Activated CD4-positive, alpha-beta T cell treated with anti-CD3 and anti-CD28 coated beads for 36 hours (primary cell): ENCODE measurements around the gene TBC1D1. TPM values are rescaled to one million over a fixed set of nuclear protein-coding genes. Genes with fewer than 3 reads are reported as not detected.
A peak's percentile ranks its signal among the peaks of the same experiment; 100 is the strongest.

Experiments
- ATAC-seq: fragments of 200-7000 bp; cut with Tn5 transposase; one replicate; pipeline ENCODE4 v1.10.0; 2021; ENCODE audit warnings: mild to moderate bottlenecking, moderate library complexity
- CTCF ChIA-PET: fragments of 350-600 bp; sonication (Branson Sonifier 250); formaldehyde crosslinking; loops from one replicate; lab custom pipeline; 2021; ENCODE audit warnings: antibody characterized with exemption; lab: Charles Lee
- POLR2A ChIA-PET: fragments of 350-600 bp; sonication (Branson Sonifier 250); formaldehyde crosslinking; loops from one replicate; lab custom pipeline; 2021; ENCODE audit warnings: antibody characterized with exemption, inconsistent platforms; lab: Charles Lee
- DNase-seq: peaks from one replicate; pipeline ENCODE4 v3.0.0-alpha.2; 2020
- H3K27ac Mint-ChIP-seq: one replicate; pipeline ENCODE4 v1.8.0; 2021; ENCODE audit warnings: mixed read lengths
- H3K27me3 Mint-ChIP-seq: one replicate; pipeline ENCODE4 v1.8.0; 2021; ENCODE audit warnings: mixed read lengths
- H3K36me3 Mint-ChIP-seq: one replicate; pipeline ENCODE4 v1.8.0; 2021; ENCODE audit warnings: low read depth, mixed read lengths
- H3K4me1 Mint-ChIP-seq: one replicate; pipeline ENCODE4 v1.8.0; 2021; ENCODE audit warnings: mixed read lengths
- H3K4me3 Mint-ChIP-seq: one replicate; pipeline ENCODE4 v1.8.0; 2021; ENCODE audit warnings: mild to moderate bottlenecking, moderate library complexity, mixed read lengths
- H3K9me3 Mint-ChIP-seq: one replicate; pipeline ENCODE4 v1.8.0; 2021; ENCODE audit warnings: low read depth, mixed read lengths
- intact Hi-C, 2 experiments: fragments of 100-400 bp; cut with DNase I in 1 of 2; cut with micrococcal nuclease in 1 of 2; formaldehyde crosslinking; loops; one replicate each; pipeline versions ENCODE4 v1.14.2 to v1.15.1; 2022 to 2024; cut with DNase I, micrococcal nuclease
- total RNA-seq, 2 experiments: library from RNA; stranded (reverse); gene quantifications; one replicate each; pipeline ENCODE4 v1.2.3, GENCODE V29; 2021

TBC1D1 gene
- total RNA-seq, 2 experiments from 2014 or later = 60.8 to 71.8 TPM

DNA sequence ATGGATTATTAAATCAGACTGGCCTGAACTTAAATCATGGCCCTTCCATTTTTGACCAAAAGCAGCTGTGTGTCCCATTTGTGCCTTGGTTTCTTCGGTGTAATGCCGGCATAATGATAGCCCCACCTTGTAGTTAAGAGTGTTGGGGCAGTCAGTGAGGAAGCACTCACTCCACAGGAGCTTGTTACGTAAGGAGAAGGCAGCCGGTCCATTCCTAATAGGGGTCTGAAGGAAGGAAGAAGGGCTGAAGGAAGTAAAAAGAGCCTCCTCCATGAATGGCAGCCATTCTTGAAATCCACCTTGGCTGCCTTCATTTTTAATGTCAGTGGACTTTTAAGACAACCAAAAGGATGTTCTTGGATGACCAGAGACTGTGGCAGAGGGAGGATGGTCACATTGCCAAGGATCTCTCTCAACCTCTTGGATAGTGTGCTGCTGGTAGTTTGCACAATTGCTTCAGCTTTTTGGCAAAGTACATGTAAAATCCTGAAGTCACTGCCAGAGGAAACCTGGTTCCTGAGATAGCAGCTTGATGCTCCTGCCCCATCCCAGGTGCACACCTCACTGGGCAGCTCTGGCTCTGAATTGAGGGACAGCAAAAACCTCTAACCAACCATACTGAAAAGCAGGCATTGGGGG lies 182.8 kb downstream of the TBC1D1 start:
- no peak for ATAC-seq
- no peak overlapping the region for H3K27ac Mint-ChIP-seq
- ChIA-PET CTCF (interaction anchor here (0.8 to 1.3 kb wide), 2 partner anchors 11 to 16 kb away, joined by 3 to 4 read pairs; no protein-coding TSS in a partner anchor), POLR2A (no interaction called here)
- H3K36me3 Mint-ChIP-seq = peaks cover 27% of the 10 kb centered on the region
- intact Hi-C loops = no loop called here
- H3K27me3 Mint-ChIP-seq = no peaks in the 10 kb centered on the region
- H3K4me3 Mint-ChIP-seq = no peak overlapping the region
- DNase-seq = no peak
- no peaks in the 10 kb centered on the region for H3K9me3 Mint-ChIP-seq
- peaks cover 46% of the 10 kb centered on the region for H3K4me1 Mint-ChIP-seq

GRCh38 chr4:38075370-38076152 lies 184.7 kb downstream of the TBC1D1 start:
- ATAC-seq = no peak
- Mint-ChIP-seq H3K36me3 (peaks cover 29% of the 10 kb centered on the region), H3K4me3 (no peak overlapping the region), H3K27me3 (no peaks in the 10 kb centered on the region), H3K9me3 (no peaks in the 10 kb centered on the region), H3K4me1 (peaks cover 42% of the 10 kb centered on the region), H3K27ac (peak overlapping the region; percentile 12)
- POLR2A ChIA-PET = interaction anchor here (0.7 kb wide), 1 partner anchor 56 kb away, joined by 3 read pairs; no protein-coding TSS in a partner anchor
- intact Hi-C loops = loop anchor here in 1 of 2 experiments (5.0 kb wide), 1 partner anchor 57 kb away; no protein-coding TSS in a partner anchor
- no peak for DNase-seq
- CTCF ChIA-PET = no interaction called here

GRCh38 chr4:38076153-38076669 lies 185.3 kb downstream of the TBC1D1 start:
- no peaks in the 10 kb centered on the region for H3K9me3 Mint-ChIP-seq
- no peak for DNase-seq
- ChIA-PET POLR2A (no interaction called here), CTCF (interaction anchor here (0.5 to 1.4 kb wide), 2 partner anchors 11 to 57 kb away, joined by 3 read pairs; no protein-coding TSS in a partner anchor)
- intact Hi-C loops = loop anchor here in 1 of 2 experiments (5.0 kb wide), 1 partner anchor 56 kb away; no protein-coding TSS in a partner anchor
- peak overlapping the region; percentile 12 for H3K27ac Mint-ChIP-seq
- ATAC-seq = peak; percentile 28
- H3K4me3 Mint-ChIP-seq = no peak overlapping the region
- no peaks in the 10 kb centered on the region for H3K27me3 Mint-ChIP-seq
- H3K4me1 Mint-ChIP-seq = peaks cover 43% of the 10 kb centered on the region
- peaks cover 27% of the 10 kb centered on the region for H3K36me3 Mint-ChIP-seq

DNA sequence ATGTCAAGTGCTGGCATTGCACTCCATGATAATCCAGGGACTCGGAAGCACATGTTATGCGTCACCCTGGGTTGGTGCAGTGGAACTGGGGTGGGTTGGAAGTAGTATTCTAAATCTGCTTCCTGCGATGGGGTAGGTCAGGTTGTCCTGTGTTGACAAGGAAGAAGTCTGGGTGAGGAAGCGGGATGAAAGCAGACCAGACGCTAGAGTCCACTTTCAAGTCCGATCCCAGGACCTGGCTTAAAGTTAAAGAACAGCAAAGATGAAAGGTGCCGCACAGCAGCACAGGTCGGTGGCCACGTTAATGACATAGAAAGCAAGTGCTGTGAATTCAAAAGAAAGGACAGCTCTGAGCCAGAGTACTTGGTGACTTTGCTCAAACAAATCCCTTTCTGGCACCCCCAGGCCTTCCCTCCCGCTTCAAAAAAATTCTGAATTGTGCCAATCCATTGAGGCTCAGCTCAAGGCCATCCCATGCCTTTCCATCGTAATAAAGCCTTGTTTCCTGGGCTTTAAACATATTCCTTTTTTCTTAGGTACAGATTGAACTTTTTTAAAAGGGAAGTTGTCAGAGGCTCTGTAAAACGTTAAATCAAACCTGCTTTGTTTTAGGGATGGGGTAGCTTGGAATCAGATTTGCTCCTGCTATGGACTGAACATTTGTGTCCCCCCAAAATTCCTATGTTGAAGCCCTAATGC lies 187.1 kb downstream of the TBC1D1 start:
- ATAC-seq (no peak), DNase-seq (no peak)
- POLR2A ChIA-PET = interaction anchor here (1.3 kb wide), 2 partner anchors 13 to 51 kb away, joined by 3 to 6 read pairs; no protein-coding TSS in a partner anchor
- Mint-ChIP-seq H3K4me3 (no peak overlapping the region), H3K4me1 (peaks cover 35% of the 10 kb centered on the region), H3K27me3 (no peaks in the 10 kb centered on the region), H3K27ac (peak overlapping the region; percentile 20), H3K9me3 (no peaks in the 10 kb centered on the region), H3K36me3 (peaks cover 30% of the 10 kb centered on the region)
- intact Hi-C loops = loop anchor here in 1 of 2 experiments (5.0 kb wide), 1 partner anchor 54 kb away; no protein-coding TSS in a partner anchor
- CTCF ChIA-PET = interaction anchor here (0.9 to 1.7 kb wide), 10 partner anchors 8 to 102 kb away, joined by 3 to 10 read pairs (median 4); no protein-coding TSS in a partner anchor

DNA sequence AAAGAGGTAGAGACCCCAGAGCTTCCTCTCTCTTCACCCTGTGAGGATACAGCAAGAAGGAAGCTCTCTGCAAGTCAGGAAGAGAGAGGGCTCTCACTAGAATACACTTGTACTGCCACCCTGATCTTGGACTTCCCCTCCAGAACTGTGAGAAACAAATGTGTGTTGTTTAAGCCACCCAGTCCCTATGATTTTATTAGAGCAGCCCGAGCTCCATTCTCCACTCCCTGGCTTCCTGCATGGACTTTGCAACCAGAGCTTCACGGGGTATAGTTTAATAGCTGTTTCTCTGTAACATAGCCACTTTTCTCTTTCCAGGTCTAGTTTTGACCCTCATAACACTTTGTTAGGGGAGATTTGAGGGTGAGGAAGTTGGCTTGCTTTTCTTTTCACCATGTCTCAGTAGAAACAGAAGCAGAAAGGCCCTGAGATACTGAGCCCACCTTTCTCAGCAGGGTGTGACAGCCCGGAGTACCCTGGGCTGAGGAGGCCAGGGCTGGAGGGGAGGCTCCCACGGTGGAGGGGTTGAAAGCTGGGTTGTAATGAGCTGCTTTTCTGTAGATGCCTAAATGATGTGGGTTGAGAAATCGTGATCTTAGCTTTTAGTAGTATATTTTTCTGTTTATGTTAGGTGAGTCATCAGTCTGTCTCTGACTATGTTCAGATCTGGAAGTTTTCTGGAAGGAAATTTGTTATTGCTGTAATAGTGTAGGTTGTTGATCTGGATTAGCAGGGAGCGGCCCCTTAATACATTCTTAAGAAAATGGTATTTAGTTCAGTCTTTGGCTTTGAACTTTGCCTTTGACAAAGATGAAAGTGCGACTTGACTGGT lies 187.9 kb downstream of the TBC1D1 start:
- H3K4me3 Mint-ChIP-seq = no peak overlapping the region
- intact Hi-C loops = loop anchor here in 1 of 2 experiments (5.0 kb wide), 1 partner anchor 53 kb away; no protein-coding TSS in a partner anchor
- ATAC-seq = peak; percentile 68
- H3K9me3 Mint-ChIP-seq = no peaks in the 10 kb centered on the region
- H3K27me3 Mint-ChIP-seq = no peaks in the 10 kb centered on the region
- H3K27ac Mint-ChIP-seq = peak overlapping the region; percentile 20
- H3K36me3 Mint-ChIP-seq = peaks cover 24% of the 10 kb centered on the region
- DNase-seq = peak; percentile 18
- ChIA-PET CTCF (interaction anchor here (0.5 to 1.7 kb wide), 7 partner anchors 9 to 722 kb away, joined by 3 to 10 read pairs (median 3); no protein-coding TSS in a partner anchor), POLR2A (interaction anchor here (1.3 kb wide), 2 partner anchors 12 to 50 kb away, joined by 3 to 6 read pairs; no protein-coding TSS in a partner anchor)
- H3K4me1 Mint-ChIP-seq = peaks cover 34% of the 10 kb centered on the region

- intact Hi-C loops = no loop called here
- Mint-ChIP-seq H3K36me3 (peaks cover 18% of the 10 kb centered on the region), H3K9me3 (no peaks in the 10 kb centered on the region), H3K4me3 (no peak overlapping the region), H3K27ac (no peak overlapping the region), H3K27me3 (no peaks in the 10 kb centered on the region), H3K4me1 (peaks cover 31% of the 10 kb centered on the region)
- ATAC-seq (no peak), DNase-seq (no peak)
- ChIA-PET CTCF (interaction anchor here (0.6 kb wide), 1 partner anchor 679 kb away, joined by 3 read pairs; no protein-coding TSS in a partner anchor), POLR2A (no interaction called here)
These were observed 189.4 kb downstream of the TBC1D1 start for GRCh38 chr4:38080061-38080974.

DNA sequence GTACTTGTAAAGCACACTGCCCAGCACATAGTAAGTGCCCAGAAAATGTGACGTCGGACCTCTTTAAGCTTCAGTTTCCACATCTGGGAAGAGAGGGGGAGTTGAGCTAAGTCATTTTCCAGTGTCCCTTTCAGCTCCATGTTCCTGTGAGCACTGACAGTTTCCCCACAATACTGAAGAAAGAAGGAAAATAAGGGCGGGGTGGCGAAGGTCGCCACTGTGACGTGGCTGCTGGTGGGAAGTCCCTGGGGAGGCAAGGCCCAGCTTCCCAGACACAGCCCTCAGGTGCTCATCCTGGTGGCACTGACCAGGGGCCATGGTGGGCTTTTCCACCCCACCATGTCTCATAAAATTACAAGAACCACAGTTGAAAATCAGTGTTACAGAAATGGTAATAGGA lies 191.1 kb downstream of the TBC1D1 start:
- DNase-seq (no peak), ATAC-seq (no peak)
- ChIA-PET POLR2A (no interaction called here), CTCF (interaction anchor here (1.2 kb wide), 1 partner anchor 13 kb away, joined by 4 read pairs; no protein-coding TSS in a partner anchor)
- intact Hi-C loops = no loop called here
- no peak overlapping the region for H3K4me3 Mint-ChIP-seq
- peaks cover 15% of the 10 kb centered on the region for H3K36me3 Mint-ChIP-seq
- peaks cover 16% of the 10 kb centered on the region for H3K4me1 Mint-ChIP-seq
- H3K27me3 Mint-ChIP-seq = no peaks in the 10 kb centered on the region
- H3K9me3 Mint-ChIP-seq = no peaks in the 10 kb centered on the region
- no peak overlapping the region for H3K27ac Mint-ChIP-seq

- Mint-ChIP-seq H3K27ac (no peak overlapping the region), H3K9me3 (no peaks in the 10 kb centered on the region), H3K27me3 (no peaks in the 10 kb centered on the region), H3K4me1 (peaks cover 16% of the 10 kb centered on the region), H3K4me3 (no peak overlapping the region), H3K36me3 (peaks cover 14% of the 10 kb centered on the region)
- ATAC-seq (no peak), DNase-seq (no peak)
- intact Hi-C loops = no loop called here
- ChIA-PET CTCF (interaction anchor here (1.2 kb wide), 1 partner anchor 14 kb away, joined by 4 read pairs; no protein-coding TSS in a partner anchor), POLR2A (no interaction called here)
These were observed 191.8 kb downstream of the TBC1D1 start for GRCh38 chr4:38082424-38083385.
